Pancreas (tissue), 10 donors: ENCODE results near the gene AGBL4. TPM values are rescaled to one million over a fixed set of nuclear protein-coding genes. Genes with fewer than 3 reads are reported as not detected.
A peak's percentile ranks its signal among the peaks of the same experiment; 100 is the strongest.

Source experiments
- ATAC-seq, 4 donors: fragments of 200-7000 bp; cut with Tn5 transposase; one replicate each; pipeline versions ENCODE4 v1.8.0 to v1.9.1; 2020; ENCODE audit warnings: mild to moderate bottlenecking in 4 of 4, moderate library complexity in 4 of 4
- DNase-seq, 6 donors: peaks; one replicate each; pipeline ENCODE4 v3.0.0-alpha.2; 2020
- FAIRE-seq: peaks from 2 replicates; lab custom pipeline; 2012; peaks lifted over from hg19 to GRCh38; lab: Jason Lieb, UNC
- H3K27ac ChIP-seq, 4 donors: fragments of 200-600 bp; sonication (generic); 1 replicate in 3 of 4; 2 replicates in 1 of 4; pipeline versions ENCODE4 v1.5.0 to v1.8.0; 2020
- H3K27me3 ChIP-seq, 4 donors: fragments of 200-600 bp; one replicate each; pipeline ENCODE4 v1.8.0; 2021
- H3K36me3 ChIP-seq, 3 donors: fragments of 200-600 bp; sonication (generic) in 1 of 3; one replicate each; pipeline versions ENCODE4 v1.5.0 to v1.8.0; 2020 to 2021
- H3K4me1 ChIP-seq, 3 donors: fragments of 200-600 bp; one replicate each; pipeline ENCODE4 v1.8.0; 2021
- H3K4me3 ChIP-seq, 4 donors: fragments of 200-600 bp; sonication (generic) in 2 of 4; one replicate each; pipeline versions ENCODE4 v1.5.0 to v1.8.0; 2020 to 2021
- H3K9me3 ChIP-seq, 4 donors: fragments of 200-600 bp; one replicate each; pipeline ENCODE4 v1.8.0; 2021
- CTCF ChIP-seq, 4 donors: fragments of 200-600 bp; sonication (generic) in 3 of 4; IDR thresholded peaks; one replicate each; pipeline versions ENCODE4 v1.5.0 to v1.8.0; 2021; ENCODE audit warnings: antibody characterized with exemption in 4 of 4
- WGBS, 2 donors: extraction: QIAGEN DNeasy Blood & Tissue Kit; methylation state at CpG; one replicate each; pipeline ENCODE4 v1.1.7; 2013; 5-methylcytosine and 5-hydroxymethylcytosine counted together
- intact Hi-C, 3 donors: fragments of 100-400 bp; cut with DNase I; formaldehyde crosslinking; loops; one replicate each; pipeline versions ENCODE4 v1.11.1 to v1.14.2; 2022
- polyA plus RNA-seq, 2 donors: library from polyadenylated mRNA; stranded (reverse); fragments of 200-250 nt; gene quantifications; one replicate each; pipeline ENCODE4 v1.2.3, GENCODE V29; 2013
- total RNA-seq, 6 donors: library from RNA; stranded (reverse); fragmentation: NEBNext Ultra II Directional in 4 of 6; extraction: Animal tissue kit (Norgen Biotek cat#: 25700) in 4 of 6; gene quantifications; one replicate each; pipeline versions ENCODE4 v1.2.1 to v1.2.4, GENCODE V29; 2021 to 2023
- donor health status: healthy with polysubstance abuse.
- donor health status: DM: no; HTN: no; CAD: no; lungs with moderate emphysema.
- donor health status: DM: no; HTN: no; CAD: no.
- donor health status: control.
- donor health status: control.
- donor health status: Bipolar disorder and iron deficiency.
- donor health status: DM: yes; HTN: yes; CAD: no.
- donor health status: DM: no; HTN: no; CAD: no.
- donor health status: DM: no; HTN: no; CAD: no.
- donor health status: DM: yes; HTN: yes; CAD: no.

AGBL4 gene
- total and polyA plus RNA-seq, 8 donors, result 0.15 to 1.2 (median 0.59) TPM

DNA sequence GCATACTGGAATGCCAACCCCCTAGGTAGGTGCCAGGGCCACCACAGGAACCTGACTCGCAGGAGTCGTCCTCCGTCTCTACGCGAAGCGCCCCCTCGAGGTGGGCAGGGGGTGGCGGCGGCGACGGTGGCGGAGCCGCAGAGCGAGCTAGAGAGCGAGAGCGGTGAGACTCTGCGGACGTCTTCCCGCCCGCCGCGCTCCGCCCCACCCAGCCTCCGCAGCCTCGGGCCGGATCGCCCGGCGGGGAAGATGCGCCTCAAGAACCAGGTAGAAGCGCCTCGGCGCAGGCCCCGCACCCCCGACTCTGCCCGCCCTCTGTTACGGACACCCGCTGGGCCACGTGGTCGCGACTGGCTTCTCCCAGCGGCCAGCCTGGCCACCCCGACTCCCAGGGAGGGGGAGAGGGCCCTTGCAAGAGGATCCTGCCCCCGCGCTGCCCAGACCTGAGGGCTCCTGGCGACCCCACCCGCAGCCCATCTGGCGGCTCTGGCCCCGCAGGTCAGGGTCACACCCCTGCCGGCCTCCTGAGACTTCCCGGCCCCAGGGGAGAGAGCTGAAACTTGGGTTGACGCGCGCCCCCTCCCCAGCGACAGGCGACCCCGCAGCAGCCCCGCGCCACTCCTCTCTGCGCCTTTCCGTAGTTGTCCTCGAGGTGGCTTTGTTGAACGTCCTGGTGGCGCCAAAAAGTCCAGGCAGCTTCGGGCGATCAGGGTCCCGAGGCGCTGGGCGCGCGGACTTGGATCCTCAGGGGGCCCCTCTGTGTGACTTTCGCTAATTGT lies 24.4 kb upstream of the AGBL4 start:
- 4% methylated on average over 65 to 72 of the region's 72 CpGs for WGBS, 2 donors
- peak in 2 of 4 donors; percentile 27 to 31 for TF ChIP-seq CTCF (IDR thresholded peaks at IDR 0.05)
- no peak for FAIRE-seq
- Histone ChIP-seq H3K4me1 (no peaks in the 10 kb centered on the region), H3K27ac (no peak overlapping the region), H3K36me3 (no peaks in the 10 kb centered on the region), H3K4me3 (peak overlapping the region; percentile 13 to 46 (median 15)), H3K9me3 (no peaks in the 10 kb centered on the region), H3K27me3 (peaks cover 0 to 28% (median 3%) of the 10 kb centered on the region in 4 donors)
- peak; percentile 53 to 85 (median 83) for ATAC-seq
- peak in 5 of 6 donors; percentile 20 to 75 (median 32) for DNase-seq
- intact Hi-C loops, result no loop called here

GRCh38 chr1:50038237-50038809 lies 14.6 kb upstream of the AGBL4 start:
- no peak for DNase-seq
- intact Hi-C loops, result no loop called here

GRCh38 chr1:50027794-50028193 lies 4.0 kb upstream of the AGBL4 start:
- no peaks in the 10 kb centered on the region for H3K36me3 ChIP-seq
- no peak overlapping the region for H3K4me3 ChIP-seq
- FAIRE-seq (no peak), DNase-seq (no peak), ATAC-seq (no peak)
- H3K4me1 ChIP-seq, result no peaks in the 10 kb centered on the region
- no peak for TF ChIP-seq CTCF (IDR thresholded peaks at IDR 0.05)
- H3K9me3 ChIP-seq, result no peaks in the 10 kb centered on the region
- no peaks in the 10 kb centered on the region for H3K27me3 ChIP-seq
- intact Hi-C loops, result no loop called here
- no peak overlapping the region for H3K27ac ChIP-seq
- WGBS, 2 donors, result 27 to 36% methylated on average over 1 of the region's 1 CpG

More at GRCh38 chr1:50038237-50038809, 14.6 kb upstream of the AGBL4 start:
- ATAC-seq (no peak), FAIRE-seq (no peak)
- no peaks in the 10 kb centered on the region for H3K27me3 ChIP-seq
- no peak overlapping the region for H3K27ac ChIP-seq
- H3K36me3 ChIP-seq, result no peaks in the 10 kb centered on the region
- no peak overlapping the region for H3K4me3 ChIP-seq
- TF ChIP-seq CTCF (IDR thresholded peaks at IDR 0.05), result no peak
- 39 to 55% methylated on average over 5 of the region's 5 CpGs for WGBS, 2 donors
- H3K9me3 ChIP-seq, result no peaks in the 10 kb centered on the region
- H3K4me1 ChIP-seq, result no peaks in the 10 kb centered on the region

GRCh38 chr1:49995734-49996133 lies 28.0 kb downstream of the AGBL4 start:
- H3K9me3 ChIP-seq, result no peaks in the 10 kb centered on the region
- 13 to 17% methylated on average over 1 of the region's 1 CpG for WGBS, 2 donors
- no peak overlapping the region for H3K4me3 ChIP-seq
- no peak for TF ChIP-seq CTCF (IDR thresholded peaks at IDR 0.05)
- no peaks in the 10 kb centered on the region for H3K4me1 ChIP-seq
- no peak overlapping the region for H3K27ac ChIP-seq
- no peaks in the 10 kb centered on the region for H3K27me3 ChIP-seq
- DNase-seq (no peak), FAIRE-seq (no peak), ATAC-seq (no peak)
- H3K36me3 ChIP-seq, result no peaks in the 10 kb centered on the region
- intact Hi-C loops, result no loop called here

GRCh38 chr1:49971088-49971487 lies 52.7 kb downstream of the AGBL4 start:
- FAIRE-seq, result no peak
- no peaks in the 10 kb centered on the region for H3K36me3 ChIP-seq
- intact Hi-C loops, result no loop called here
- no peaks in the 10 kb centered on the region for H3K4me1 ChIP-seq
- no peak overlapping the region for H3K27ac ChIP-seq
- H3K27me3 ChIP-seq, result no peaks in the 10 kb centered on the region
- no peak for DNase-seq
- no peak overlapping the region for H3K4me3 ChIP-seq
- 68 to 78% methylated on average over 2 of the region's 2 CpGs for WGBS, 2 donors
- no peak for ATAC-seq
- TF ChIP-seq CTCF (IDR thresholded peaks at IDR 0.05), result no peak
- no peaks in the 10 kb centered on the region for H3K9me3 ChIP-seq
